Adrenal gland (tissue), 12 donors: ENCODE measurements around the gene HBE1. TPM values are rescaled to one million over a fixed set of nuclear protein-coding genes. Genes with fewer than 3 reads are reported as not detected.

Experiments used
- DNase-seq, 7 donors: peaks; one replicate each; pipeline ENCODE4 v3.0.0-alpha.2; 2019 to 2020
- H3K27ac ChIP-seq, 5 donors: fragments of 200-600 bp; sonication (generic) in 4 of 5; 1 replicate in 3 of 5; 2 replicates in 2 of 5; pipeline versions ENCODE4 v1.5.1 to v1.8.0; 2016 to 2020; ENCODE audit warnings: mild to moderate bottlenecking in 1 of 5
- H3K27me3 ChIP-seq: fragments of 200-600 bp; 2 replicates; pipeline ENCODE4 v1.8.0; 2021
- H3K36me3 ChIP-seq, 2 donors: fragments of 200-600 bp; replicated peaks in 1 of 2; 1 replicate in 1 of 2; 2 replicates in 1 of 2; pipeline versions ENCODE4 v1.5.1 to v1.8.0; 2018 to 2022
- H3K4me1 ChIP-seq, 2 donors: fragments of 200-600 bp; replicated peaks in 1 of 2; 1 replicate in 1 of 2; 2 replicates in 1 of 2; pipeline versions ENCODE4 v1.5.1 to v1.8.0; 2018 to 2021
- H3K4me3 ChIP-seq, 4 donors: fragments of 200-600 bp; sonication (generic) in 3 of 4; one replicate each; pipeline ENCODE4 v1.5.1; 2016 to 2018
- H3K9me3 ChIP-seq, 3 donors: fragments of 200-600 bp; sonication (generic) in 1 of 3; replicated peaks in 1 of 3; 1 replicate in 2 of 3; 2 replicates in 1 of 3; pipeline versions ENCODE4 v1.5.1 to v1.8.0; 2016 to 2021
- POLR2A ChIP-seq, 2 donors: fragments of 450-650 bp; IDR thresholded peaks; one replicate each; pipeline ENCODE4 v1.6.1; 2017; ENCODE audit warnings: antibody characterized with exemption in 2 of 2, mild to moderate bottlenecking in 2 of 2, moderate library complexity in 1 of 2
- WGBS, 4 donors: extraction: QIAGEN DNeasy Blood & Tissue Kit in 2 of 4; methylation state at CpG; one replicate each; pipeline versions ENCODE4 v1.1.5 to v1.1.7; 2013 to 2017; 5-methylcytosine and 5-hydroxymethylcytosine counted together
- intact Hi-C, 2 donors: fragments of 100-400 bp; cut with DNase I; formaldehyde crosslinking; loops; one replicate each; pipeline versions ENCODE4 v1.14.1 to v1.15.0; 2022 to 2023
- polyA plus RNA-seq, 3 donors: library from polyadenylated mRNA; stranded (reverse); fragments of 200-250 nt in 2 of 3; fragments of 350-450 nt in 1 of 3; fragmentation: Illumina TruSeq in 1 of 3; extraction: RNeasy Lipid Tissue Mini Kit (QIAGEN cat#74804) in 1 of 3; gene quantifications; one replicate each; pipeline ENCODE4 v1.2.3, GENCODE V29; 2013 to 2014
- total RNA-seq, 9 donors: library from RNA; depleted of rRNA in 4 of 9; stranded (reverse); fragments of >200 nt in 4 of 9; fragments of 120-200 nt in 1 of 9; fragmentation: NEBNext Ultra II Directional in 1 of 9; extraction: Animal tissue kit (Norgen Biotek cat#: 25700) in 1 of 9; gene quantifications; one replicate each; pipeline versions ENCODE4 v1.1.0 to v1.2.4, GENCODE V29; 2013 to 2023
- TF ChIP-seq, protein P1 (sequence below), 6 experiments: fragments of 450-650 bp in 4 of 6; fragments of 200-600 bp in 2 of 6; sonication (generic) in 1 of 6; IDR thresholded peaks; 1 replicate in 5 of 6; 2 replicates in 1 of 6; pipeline versions ENCODE4 v1.5.1 to v1.8.0; 2016 to 2021; ENCODE audit warnings: antibody characterized with exemption in 6 of 6, mild to moderate bottlenecking in 2 of 6, moderate library complexity in 1 of 6
- donor health status: healthy with polysubstance abuse.
- donor health status: Bipolar disorder and iron deficiency.
- donor health status: DM: yes; HTN: yes; CAD: no.
- donor health status: DM: no; HTN: no; CAD: no.
- donor health status: DM: no; HTN: no; CAD: no.
- donor health status: DM: yes; HTN: yes; CAD: no.

Gene HBE1
- total and polyA plus RNA-seq, 12 donors, result 0.16 to 42.8 (median 3.6) TPM; not detected in 7

DNA sequence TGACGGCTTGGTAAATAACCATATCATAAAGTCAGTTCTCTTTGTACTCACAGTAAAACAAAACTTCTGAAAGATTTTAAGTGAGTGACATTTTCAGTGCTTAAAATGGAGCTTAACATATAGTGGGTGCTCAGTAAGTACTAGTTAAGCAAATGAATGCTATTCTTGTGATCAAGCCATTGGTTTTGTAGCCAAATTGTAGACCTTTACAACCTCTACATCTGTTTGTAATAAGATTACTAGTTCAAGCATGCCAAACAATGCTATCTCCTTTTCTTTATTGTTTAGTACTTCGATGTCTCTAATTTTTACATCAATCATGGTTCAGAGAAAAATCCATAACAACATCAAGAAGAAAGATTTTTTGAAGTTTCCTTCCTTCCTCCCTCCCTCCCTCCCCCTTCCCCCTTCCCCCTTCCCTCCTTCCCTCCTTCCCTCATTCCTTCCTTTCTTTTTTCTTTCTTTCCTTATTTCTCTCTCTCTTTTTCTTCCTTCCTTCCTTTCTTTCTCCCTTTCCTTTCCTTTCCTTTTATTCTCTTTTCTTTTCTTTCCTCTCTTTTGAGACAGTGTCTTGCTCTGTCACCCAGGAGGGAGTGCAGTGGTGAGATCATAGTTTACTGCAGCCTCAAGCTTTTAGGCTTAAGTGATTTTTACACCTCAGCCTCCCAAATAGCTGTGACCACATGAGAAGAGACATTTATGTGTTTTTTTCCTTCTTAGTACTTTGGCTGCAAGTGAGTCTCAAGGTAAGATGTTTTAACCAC, 37.7 kb upstream of the HBE1 start:
- no peak overlapping the region for H3K4me3 ChIP-seq
- no peaks in the 10 kb centered on the region for H3K9me3 ChIP-seq
- 77 to 85% (median 81%) methylated on average over 2 of the region's 2 CpGs for WGBS, 4 donors
- H3K27me3 ChIP-seq, result no peaks in the 10 kb centered on the region
- H3K27ac ChIP-seq, result no peak overlapping the region
- H3K4me1 ChIP-seq, result no peaks in the 10 kb centered on the region
- DNase-seq, result no peak
- intact Hi-C loops, result no loop called here
- H3K36me3 ChIP-seq, result no peaks in the 10 kb centered on the region
- TF ChIP-seq POLR2A (IDR thresholded peaks at IDR 0.05), result no peak
- TF ChIP-seq, protein P1, sequence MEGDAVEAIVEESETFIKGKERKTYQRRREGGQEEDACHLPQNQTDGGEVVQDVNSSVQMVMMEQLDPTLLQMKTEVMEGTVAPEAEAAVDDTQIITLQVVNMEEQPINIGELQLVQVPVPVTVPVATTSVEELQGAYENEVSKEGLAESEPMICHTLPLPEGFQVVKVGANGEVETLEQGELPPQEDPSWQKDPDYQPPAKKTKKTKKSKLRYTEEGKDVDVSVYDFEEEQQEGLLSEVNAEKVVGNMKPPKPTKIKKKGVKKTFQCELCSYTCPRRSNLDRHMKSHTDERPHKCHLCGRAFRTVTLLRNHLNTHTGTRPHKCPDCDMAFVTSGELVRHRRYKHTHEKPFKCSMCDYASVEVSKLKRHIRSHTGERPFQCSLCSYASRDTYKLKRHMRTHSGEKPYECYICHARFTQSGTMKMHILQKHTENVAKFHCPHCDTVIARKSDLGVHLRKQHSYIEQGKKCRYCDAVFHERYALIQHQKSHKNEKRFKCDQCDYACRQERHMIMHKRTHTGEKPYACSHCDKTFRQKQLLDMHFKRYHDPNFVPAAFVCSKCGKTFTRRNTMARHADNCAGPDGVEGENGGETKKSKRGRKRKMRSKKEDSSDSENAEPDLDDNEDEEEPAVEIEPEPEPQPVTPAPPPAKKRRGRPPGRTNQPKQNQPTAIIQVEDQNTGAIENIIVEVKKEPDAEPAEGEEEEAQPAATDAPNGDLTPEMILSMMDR (IDR thresholded peaks at IDR 0.05), result no peak

DNA sequence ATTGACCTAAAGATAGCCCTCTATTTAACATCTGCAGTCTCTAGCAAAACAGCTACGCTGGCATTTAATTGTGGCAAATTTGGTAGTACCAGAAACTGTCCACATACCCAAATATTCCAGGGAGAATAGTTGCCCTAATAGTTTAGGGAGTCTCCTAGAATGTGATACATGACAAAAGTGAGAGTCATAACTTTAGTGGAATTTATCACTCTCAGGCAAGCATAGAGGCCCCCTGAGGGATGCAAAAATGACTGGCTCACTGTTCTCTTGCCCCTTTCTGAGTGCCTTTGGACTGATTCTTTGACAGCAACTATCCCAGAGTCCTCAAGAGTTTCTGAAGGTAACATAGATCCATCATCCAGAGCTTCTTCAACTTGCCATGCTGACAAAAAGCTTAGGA, 34.3 kb upstream of the HBE1 start:
- Histone ChIP-seq H3K27me3 (no peaks in the 10 kb centered on the region), H3K4me3 (no peak overlapping the region), H3K36me3 (no peaks in the 10 kb centered on the region), H3K9me3 (no peaks in the 10 kb centered on the region), H3K27ac (no peak overlapping the region), H3K4me1 (no peaks in the 10 kb centered on the region)
- DNase-seq, result no peak
- intact Hi-C loops, result no loop called here
- WGBS, 4 donors, result 88 to 93% (median 90%) methylated on average over 1 of the region's 1 CpG
- TF ChIP-seq, protein P1 (IDR thresholded peaks at IDR 0.05), result no peak
- TF ChIP-seq POLR2A (IDR thresholded peaks at IDR 0.05), result no peak

DNA sequence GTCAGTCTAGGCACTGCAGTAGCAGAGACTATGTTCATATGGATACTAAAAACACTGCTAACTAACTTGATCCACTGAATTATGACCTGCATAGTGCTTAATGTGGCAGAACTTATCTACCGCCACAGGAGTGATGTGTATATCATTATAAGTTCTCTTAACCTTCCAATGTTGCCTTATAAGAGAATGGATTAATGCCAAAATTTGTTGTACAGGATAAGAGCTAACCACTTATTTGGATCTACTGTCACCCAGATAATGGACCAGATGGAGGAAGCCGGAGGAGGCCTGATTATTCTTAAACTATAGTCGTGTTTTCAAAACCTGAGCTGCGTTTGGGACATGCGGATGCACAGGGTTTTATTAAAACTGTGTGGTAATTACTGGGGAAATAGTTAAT, 33.9 kb upstream of the HBE1 start:
- Histone ChIP-seq H3K4me3 (no peak overlapping the region), H3K4me1 (no peaks in the 10 kb centered on the region), H3K27ac (no peak overlapping the region), H3K9me3 (no peaks in the 10 kb centered on the region), H3K27me3 (no peaks in the 10 kb centered on the region), H3K36me3 (no peaks in the 10 kb centered on the region)
- no peak for DNase-seq
- WGBS, 4 donors, result 65 to 87% (median 71%) methylated on average over 5 of the region's 5 CpGs
- intact Hi-C loops, result no loop called here
- TF ChIP-seq POLR2A (IDR thresholded peaks at IDR 0.05), result no peak
- TF ChIP-seq, protein P1 (IDR thresholded peaks at IDR 0.05), result no peak

DNA sequence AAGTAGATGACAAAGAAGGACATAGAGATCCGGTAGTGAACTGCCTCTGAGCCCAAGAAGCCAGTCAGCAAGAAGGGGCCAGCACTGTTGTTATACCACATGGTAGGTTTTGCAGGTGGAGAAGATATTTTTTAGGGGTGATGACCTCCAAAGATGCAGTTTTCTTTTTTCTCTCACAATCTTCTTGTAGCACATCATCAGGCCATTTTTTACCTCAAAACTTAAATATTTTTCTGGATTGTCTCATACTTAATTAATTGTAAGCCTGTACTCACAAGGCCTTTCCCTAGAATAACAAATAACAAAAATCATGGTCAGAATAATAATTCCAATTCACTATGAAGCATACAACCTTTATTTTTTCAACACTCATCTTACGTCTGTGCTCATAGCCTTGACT, 32.1 kb upstream of the HBE1 start, which contains the start of gene OR51B4:
Gene OR51B4 (minus strand): TSS at position 101 of the 400 bp plus-strand sequence. CDS start 0 bp downstream, at position 101.
- H3K4me3 ChIP-seq, result no peak within 1 kb of the TSS
- TF ChIP-seq POLR2A (IDR thresholded peaks at IDR 0.05), result no peak
- TF ChIP-seq, protein P1 (IDR thresholded peaks at IDR 0.05), result no peak
- H3K36me3 ChIP-seq, result no peaks in the 10 kb centered on the region
- no peak for DNase-seq
- no peaks in the 10 kb centered on the region for H3K9me3 ChIP-seq
- intact Hi-C loops, result no loop called here
- H3K4me1 ChIP-seq, result no peaks in the 10 kb centered on the region
- WGBS, 4 donors, result 77 to 81% (median 79%) methylated on average over 2 of the region's 2 CpGs
- H3K27me3 ChIP-seq, result no peaks in the 10 kb centered on the region
- no peak within 1 kb of the TSS for H3K27ac ChIP-seq
